Mononuclear cell (primary cell): ENCODE data around the gene ZMYM3. TPM values are rescaled to one million over a fixed set of nuclear protein-coding genes. Genes with fewer than 3 reads are reported as not detected.
"Not testable (repeated sequence)": the region's sequence is repeated elsewhere in the genome, so short reads cannot be mapped to it uniquely, and the experiment has no call there.

ENCODE experiments used
- H3K27me3 ChIP-seq: 2 replicates; pipeline ENCODE4 v1.6.0; 2011; ENCODE audit warnings: low read length, control low read depth; ENCODE audit not compliant: insufficient read depth
- H3K4me1 ChIP-seq: 2 replicates; pipeline ENCODE4 v1.5.1; 2011; ENCODE audit warnings: mild to moderate bottlenecking, low read length, control low read depth; ENCODE audit not compliant: insufficient read depth
- H3K4me3 ChIP-seq: 2 replicates; pipeline ENCODE4 v1.5.1; 2011; ENCODE audit warnings: mild to moderate bottlenecking, low read length, moderate library complexity
- H3K9me3 ChIP-seq: 2 replicates; pipeline ENCODE4 v1.5.1; 2011; ENCODE audit warnings: low read depth, mild to moderate bottlenecking, control low read depth, low read length
- total RNA-seq: library from RNA; depleted of rRNA; stranded (reverse); fragments of >200 nt; gene quantifications from one replicate; pipeline ENCODE4 v1.2.3, GENCODE V29; 2012

ZMYM3 gene
- 6.6 TPM for total RNA-seq

DNA sequence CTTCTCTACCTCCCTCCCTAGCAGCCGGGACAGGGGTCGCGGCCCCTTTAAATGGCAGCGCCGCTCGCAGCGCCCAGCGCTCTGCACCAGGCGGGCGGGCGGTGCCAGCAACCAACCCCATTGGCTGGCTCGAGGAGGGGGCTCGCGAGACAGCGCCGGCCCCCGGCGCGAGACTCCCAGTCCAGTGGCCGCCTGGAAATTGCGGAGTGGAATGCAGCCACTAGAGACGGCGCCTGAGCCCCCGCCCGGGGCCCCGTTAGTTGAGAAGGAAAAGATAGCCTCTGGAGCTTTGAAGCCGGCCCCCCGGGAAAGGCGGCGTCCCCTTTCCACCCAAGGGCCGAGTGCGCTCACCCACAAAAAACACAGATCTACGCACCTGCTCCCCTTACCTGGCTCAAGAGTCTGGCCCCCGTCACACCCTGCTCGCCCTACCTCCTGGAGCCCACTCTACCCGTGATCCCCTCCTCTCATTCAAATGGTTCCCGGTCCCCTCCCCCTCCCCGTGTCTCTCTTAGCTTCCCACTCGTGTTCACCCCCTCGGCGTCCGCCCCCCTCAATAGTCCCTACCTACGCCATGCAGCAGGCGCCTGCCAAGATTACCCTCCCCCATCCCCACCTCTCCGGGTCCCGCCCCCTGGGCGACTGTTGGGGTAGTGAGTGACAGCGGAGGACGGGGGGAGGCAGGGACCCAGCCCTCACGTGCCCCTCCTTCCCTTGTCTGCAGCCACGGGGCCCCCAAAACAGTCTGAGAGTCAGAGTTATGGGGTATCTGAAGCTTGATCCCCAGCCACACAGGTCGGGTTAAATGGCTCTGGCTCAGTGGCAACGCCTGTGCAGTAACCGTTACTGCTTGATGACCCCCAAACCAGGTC, at the start of gene ZMYM3:
ZMYM3 (minus strand) TSS at position 49 of the 872 bp plus-strand sequence. CDS start 885 bp downstream, outside the sequence.
- Histone ChIP-seq H3K4me1 (peaks cover 22% of the 10 kb centered on the region), H3K27me3 (no peaks in the 10 kb centered on the region), H3K9me3 (no peaks in the 10 kb centered on the region), H3K4me3 (peak within 1 kb of the TSS; percentile 65)

DNA sequence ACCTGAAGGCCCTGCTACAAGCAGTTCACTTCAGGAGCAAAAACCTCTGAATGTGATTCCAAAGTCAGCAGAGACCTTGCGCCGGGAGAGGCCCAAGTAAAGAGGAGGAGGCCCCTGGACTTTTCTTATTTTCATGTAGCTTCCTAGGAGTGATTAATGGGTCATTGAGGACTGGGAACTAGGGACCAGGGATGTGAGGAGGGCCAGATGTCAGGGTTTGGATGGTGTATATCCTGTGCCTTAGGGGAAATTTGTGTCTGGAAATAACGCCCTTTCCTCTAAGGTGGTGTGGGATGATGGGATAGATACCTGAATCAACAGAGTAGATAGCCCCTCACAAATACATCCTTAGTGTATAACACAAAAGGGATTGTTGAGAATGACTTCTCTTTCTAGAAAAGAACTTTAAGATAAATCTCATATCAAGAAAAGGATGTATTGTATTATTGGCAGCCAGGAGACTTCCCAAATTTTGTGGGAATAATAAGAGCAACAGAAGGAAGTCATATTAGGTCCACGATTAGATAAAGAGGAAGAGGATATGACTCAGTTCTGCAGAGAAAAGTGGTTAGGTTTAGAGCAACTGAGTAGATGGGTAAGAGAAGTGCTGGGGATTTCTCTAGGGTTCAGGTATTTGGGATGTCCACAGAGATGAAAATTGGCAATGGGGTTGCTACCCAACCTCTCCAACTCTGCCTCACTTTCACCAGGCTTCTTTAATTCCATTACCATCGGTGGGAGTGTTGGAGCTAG, 48.7 kb upstream of the ZMYM3 start:
- Histone ChIP-seq H3K9me3 (no peaks in the 10 kb centered on the region), H3K4me1 (peaks cover 11% of the 10 kb centered on the region), H3K4me3 (no peak overlapping the region), H3K27me3 (no peaks in the 10 kb centered on the region)

DNA sequence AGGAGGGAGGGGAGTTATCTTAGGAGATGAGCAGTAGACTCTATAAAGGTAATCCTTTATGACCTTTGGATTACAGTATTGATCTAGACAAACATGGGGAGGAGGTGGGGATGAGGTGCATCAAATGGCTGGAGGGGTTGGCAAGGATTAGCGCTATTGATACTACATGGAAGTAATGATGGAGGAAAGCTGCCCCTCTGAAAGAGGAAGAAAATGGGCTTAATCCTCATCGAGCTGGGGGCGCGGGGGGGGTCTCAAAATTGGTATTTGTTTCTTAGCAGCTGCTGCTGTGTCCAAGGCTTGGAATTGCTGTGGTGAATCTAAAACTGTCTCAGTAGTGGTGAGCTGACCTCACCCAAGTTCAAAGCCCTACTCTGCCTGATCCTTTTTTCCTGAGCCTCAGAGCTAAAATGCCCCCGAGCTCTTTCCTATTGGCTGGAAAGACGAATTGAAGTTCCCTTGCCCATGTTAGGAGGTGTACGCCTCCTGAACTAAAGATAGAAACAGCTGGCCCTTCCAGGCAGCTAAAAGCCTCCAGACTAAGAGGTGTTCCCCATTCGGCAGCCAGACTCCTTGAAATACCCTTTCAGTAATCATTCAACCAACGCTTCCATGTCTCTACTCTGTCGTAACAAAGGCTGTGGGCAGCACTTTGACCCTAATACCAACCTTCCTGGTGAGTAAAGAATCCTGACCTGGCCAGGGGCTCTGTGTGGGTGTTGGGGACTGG, 47.4 kb upstream of the ZMYM3 start, which contains the start of gene ITGB1BP2:
ITGB1BP2 (plus strand) TSS at position 556 of the 730 bp plus-strand sequence; CDS start at position 613, 57 bp downstream.
- H3K27me3 ChIP-seq: no peaks in the 10 kb centered on the region
- H3K9me3 ChIP-seq: no peaks in the 10 kb centered on the region
- no peak within 1 kb of the TSS for H3K4me3 ChIP-seq
- peaks cover 11% of the 10 kb centered on the region for H3K4me1 ChIP-seq

DNA sequence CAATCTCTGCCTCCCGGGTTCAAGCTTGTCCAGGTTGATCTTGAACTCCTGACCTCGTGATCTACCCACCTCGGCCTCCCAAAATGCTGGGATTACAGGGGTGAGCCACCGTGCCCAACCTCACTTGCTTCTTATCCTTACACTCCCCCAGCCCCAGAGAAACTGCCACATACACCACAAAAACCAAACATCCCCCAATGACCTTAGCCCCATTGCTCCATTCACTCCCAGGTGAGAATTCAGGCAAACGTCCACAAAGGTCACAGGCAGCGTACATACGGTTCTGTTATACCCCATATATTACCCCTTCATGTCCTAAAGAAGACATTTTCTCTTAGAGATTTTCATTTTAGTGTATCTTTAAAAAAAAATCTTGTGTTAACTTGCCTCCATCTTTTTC, 46.6 kb upstream of the ZMYM3 start:
- not testable (repeated sequence) for H3K9me3 ChIP-seq, H3K27me3 ChIP-seq

DNA sequence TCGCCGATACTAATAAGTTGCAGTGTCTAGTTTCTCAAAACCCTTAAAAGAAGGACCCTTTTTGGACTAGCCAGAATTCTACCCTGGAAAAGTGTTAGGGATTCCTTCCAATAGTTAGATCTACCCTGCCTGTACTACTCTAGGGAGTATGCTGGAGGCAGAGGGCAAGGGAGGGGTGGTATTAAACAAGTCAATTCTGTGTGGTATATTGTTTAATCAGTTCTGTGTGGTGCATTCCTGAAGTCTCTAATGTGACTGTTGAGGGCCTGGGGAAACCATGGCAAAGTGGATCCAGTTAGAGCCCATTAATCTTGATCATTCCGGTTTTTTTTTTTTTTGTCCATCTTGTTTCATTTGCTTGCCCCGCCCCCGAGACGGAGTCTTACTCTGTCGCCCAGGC, 46.1 kb upstream of the ZMYM3 start:
- H3K4me3 ChIP-seq, H3K27me3 ChIP-seq, H3K9me3 ChIP-seq: not testable (repeated sequence)
- peaks cover 11% of the 10 kb centered on the region for H3K4me1 ChIP-seq

More for the DNA sequence above, 46.6 kb upstream of the ZMYM3 start:
- H3K4me3 ChIP-seq: not testable (repeated sequence)
- peaks cover 11% of the 10 kb centered on the region for H3K4me1 ChIP-seq

DNA sequence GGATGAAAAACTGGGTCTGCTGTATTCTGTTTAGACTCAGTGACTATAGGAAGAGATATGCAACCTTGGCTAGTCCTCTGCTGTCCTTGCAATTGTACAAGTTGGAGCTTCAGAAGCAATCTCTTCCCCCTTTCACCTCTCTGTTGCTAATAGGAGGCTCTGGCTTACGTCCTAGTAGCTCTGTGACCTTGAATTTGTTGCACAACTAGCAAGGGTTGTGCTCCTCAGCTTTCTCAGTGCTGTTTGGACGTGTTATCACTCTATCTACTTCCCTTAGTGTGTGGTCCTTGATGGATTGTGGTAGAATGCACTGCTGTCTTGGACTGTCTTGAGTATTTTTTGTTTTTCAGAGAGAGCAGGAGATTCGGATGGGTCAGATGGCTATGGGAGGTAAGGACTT, 44.2 kb upstream of the ZMYM3 start:
- no peak overlapping the region for H3K4me3 ChIP-seq

DNA sequence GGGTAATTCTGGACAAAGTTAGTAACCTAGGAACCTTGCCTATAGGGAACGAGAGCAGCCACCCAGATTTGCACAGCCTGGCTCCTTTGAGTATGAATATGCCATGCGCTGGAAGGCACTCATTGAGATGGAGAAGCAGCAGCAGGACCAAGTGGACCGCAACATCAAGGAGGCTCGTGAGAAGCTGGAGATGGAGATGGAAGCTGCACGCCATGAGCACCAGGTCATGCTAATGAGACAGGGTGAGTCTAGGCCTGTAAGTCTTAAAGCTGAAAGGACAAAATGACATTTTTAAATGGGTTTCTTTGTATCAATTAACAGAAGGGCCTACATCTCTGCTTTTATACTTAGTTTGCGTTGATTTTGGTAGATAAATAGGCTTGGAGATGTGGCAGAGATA, 42.9 kb upstream of the ZMYM3 start:
- H3K27me3 ChIP-seq: no peaks in the 10 kb centered on the region
- no peak overlapping the region for H3K4me3 ChIP-seq
- no peaks in the 10 kb centered on the region for H3K4me1 ChIP-seq
- H3K9me3 ChIP-seq: no peaks in the 10 kb centered on the region

More for the DNA sequence above, 44.2 kb upstream of the ZMYM3 start:
- no peaks in the 10 kb centered on the region for H3K27me3 ChIP-seq
- H3K4me1 ChIP-seq: peaks cover 7% of the 10 kb centered on the region
- H3K9me3 ChIP-seq: no peaks in the 10 kb centered on the region

DNA sequence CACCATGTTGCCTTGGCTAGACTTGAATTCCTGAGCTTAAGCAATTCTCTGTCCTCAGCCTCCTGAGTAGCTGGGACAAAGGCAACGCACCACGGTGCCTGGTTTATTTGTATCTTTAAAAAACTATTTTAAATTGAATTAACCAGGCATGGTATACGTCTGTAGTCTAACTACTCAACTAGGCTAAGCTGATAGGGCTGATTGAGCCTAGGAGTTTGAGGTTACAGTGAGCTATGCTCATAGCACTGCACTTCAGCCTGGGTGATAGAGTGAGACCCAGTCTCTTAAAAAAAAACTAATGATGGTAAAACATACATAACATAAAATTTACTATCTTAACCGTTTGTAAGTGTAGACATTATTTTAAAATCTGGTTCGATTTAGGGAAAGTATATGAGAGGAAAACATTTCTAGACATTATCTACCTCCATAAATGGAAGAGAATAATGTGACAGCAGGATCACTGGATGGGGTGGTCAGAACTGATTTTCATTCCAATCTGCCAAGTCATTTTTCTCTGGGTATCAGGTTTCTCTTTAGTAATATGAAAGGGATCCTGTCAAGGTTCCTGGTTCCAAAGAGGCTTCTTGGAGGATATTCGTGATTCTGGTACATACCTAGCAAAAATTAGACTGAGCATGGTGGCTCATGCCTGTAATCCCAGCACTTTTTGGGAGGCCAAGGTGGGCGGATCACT, 38.9 kb upstream of the ZMYM3 start:
- peaks cover 6% of the 10 kb centered on the region for H3K4me1 ChIP-seq
- H3K9me3 ChIP-seq: no peaks in the 10 kb centered on the region
- no peak overlapping the region for H3K4me3 ChIP-seq
- no peaks in the 10 kb centered on the region for H3K27me3 ChIP-seq

DNA sequence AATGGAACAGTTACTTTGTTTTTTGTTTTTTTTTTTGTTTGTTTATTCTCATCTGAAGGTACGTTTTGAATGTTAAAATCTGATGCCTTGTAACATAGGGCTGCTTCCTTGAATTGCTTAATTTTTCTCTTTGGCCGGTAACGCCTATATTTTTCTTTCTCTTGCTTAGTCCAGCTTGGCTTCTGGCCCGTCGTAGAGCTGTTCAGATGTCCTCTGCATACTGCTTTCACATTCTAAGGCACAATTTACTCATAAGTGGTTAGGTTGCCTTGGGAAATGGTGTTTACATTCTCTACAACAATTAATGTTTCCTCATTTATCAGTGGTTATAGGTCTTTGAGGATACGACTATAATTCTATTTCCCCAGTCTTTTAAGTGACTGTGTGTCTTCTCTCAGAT, 37.4 kb upstream of the ZMYM3 start:
- Histone ChIP-seq H3K9me3 (no peaks in the 10 kb centered on the region), H3K27me3 (no peaks in the 10 kb centered on the region), H3K4me3 (no peak overlapping the region), H3K4me1 (peaks cover 6% of the 10 kb centered on the region)

DNA sequence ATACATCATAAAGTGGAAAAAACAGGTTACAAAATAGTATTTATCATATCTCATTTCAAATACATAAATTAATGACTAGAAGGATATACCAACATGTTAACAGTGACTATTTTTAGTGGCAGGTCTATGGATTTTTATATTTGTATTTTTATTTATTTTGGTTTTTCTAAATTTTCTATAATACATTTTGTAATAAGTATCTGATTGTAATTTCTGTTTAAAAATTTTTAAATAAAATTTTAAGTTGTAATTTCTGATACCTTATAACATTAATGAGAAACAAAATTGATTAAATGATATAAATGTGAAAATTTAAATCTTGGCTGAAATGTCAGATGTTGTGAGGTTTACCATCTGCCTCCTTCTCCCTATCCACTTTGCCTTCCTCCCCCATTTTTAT, 32.0 kb upstream of the ZMYM3 start:
- Histone ChIP-seq H3K27me3 (no peaks in the 10 kb centered on the region), H3K4me1 (peaks cover 14% of the 10 kb centered on the region), H3K9me3 (no peaks in the 10 kb centered on the region), H3K4me3 (no peak overlapping the region)

DNA sequence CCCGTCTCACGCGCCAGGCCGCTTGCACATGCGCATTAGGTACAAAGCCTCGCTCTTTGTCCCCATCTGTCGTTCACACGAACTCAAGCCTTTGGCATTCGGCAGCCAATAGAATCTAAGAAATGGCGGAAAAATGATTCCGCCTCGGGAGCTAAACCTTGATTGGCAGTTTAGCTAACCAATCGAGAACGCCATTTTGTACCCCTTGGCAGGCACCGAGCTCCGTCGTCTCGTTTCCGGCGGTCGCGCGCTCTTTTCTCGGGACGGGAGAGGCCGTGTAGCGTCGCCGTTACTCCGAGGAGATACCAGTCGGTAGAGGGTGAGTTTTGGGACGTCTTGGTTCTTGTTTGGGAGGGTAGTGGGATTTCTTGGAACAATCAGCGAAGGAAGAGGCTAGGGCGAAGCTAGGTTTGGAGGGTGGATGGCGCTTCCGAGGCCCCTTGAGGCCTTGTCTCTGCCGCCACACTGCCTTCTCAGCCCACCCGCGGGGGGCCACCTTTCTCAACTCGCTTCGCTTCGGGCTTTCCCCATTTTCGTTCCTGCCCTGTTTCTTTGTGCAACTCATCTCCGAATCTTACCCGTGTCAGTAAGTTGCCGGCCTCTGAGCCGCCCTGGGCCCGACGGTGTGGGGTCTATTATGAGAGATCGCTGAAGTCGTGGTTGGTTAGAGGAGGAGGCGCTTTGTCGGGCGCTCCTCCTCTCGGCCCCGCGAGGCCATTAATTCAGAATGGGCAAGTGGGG, 29.6 kb upstream of the ZMYM3 start, which contains the start of gene NONO:
NONO (plus strand) TSS at position 233 of the 741 bp plus-strand sequence. CDS start 7,003 bp downstream, outside the sequence.
- Histone ChIP-seq H3K9me3 (no peaks in the 10 kb centered on the region), H3K4me1 (peaks cover 14% of the 10 kb centered on the region), H3K27me3 (no peaks in the 10 kb centered on the region), H3K4me3 (peak within 1 kb of the TSS; percentile 78)

DNA sequence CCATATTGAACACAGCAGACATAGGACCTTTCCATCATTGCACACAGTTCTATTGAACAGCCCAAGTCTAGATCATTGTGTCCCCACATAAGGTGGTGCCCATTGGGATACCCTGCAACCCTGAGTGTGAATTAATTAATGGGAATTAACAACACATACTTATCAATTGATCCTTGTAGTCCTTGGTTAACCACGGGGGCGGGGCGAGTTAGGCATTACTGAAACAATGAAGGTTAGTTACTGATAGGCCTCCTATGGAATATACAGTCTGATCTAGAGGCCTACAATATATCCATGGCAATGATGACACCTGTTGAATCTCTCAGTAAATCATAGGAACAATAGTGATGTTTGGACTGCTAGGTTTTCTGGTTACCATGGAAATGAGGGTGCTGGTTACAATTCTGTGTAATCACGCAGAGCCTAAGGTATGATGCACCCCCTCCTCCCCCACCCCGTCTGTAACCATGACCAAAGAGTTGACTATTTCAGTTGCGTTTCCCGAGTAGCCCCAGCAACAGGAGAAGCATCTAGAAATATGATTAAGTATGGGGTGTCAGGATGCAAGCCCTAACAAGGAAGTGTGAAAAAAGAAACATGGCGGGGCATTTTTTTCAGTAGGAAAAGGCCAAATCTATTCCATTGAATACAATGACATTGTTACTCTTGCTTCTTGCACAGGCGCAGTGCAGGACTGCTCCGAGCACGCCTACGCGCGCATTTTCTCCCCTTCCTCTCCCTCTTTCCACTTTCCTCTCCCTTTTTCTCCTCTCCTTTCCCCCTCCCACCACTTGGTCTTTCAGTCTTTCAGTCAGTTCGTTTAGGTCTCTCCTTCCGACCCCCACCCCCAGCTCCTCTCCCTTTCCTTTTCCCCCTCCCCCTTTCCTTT, 28.8 kb upstream of the ZMYM3 start:
- Histone ChIP-seq H3K27me3 (no peaks in the 10 kb centered on the region), H3K4me1 (peaks cover 8% of the 10 kb centered on the region), H3K9me3 (no peaks in the 10 kb centered on the region), H3K4me3 (peak overlapping the region; percentile 78)

DNA sequence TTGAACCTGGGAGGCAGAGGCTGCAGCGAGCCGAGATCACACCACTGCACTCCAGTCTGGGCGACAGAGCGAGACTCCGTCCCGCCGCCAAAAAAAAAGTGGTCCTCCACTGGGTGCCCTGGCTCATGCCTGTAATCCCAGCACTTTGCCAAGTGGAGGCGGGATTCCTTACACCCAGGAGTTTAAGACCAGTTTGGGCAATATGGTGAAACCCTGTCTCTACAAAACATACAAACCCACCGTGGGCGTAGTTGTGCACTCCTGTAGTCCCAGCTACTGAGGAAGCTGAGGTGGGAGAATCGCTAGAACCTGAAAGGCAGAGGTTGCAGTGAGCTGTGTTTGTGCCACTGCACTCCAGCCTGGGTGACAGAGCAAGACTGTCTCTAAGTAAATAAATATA, 27.4 kb upstream of the ZMYM3 start:
- H3K4me1 ChIP-seq, H3K4me3 ChIP-seq, H3K9me3 ChIP-seq, H3K27me3 ChIP-seq: not testable (repeated sequence)
